H9 (cell line): ENCODE measurements around the gene NUBPL. TPM values are rescaled to one million over a fixed set of nuclear protein-coding genes. Genes with fewer than 3 reads are reported as not detected.

Experiments used
- DNase-seq: peaks from one replicate; pipeline ENCODE4 v3.0.0-alpha.2; 2017
- H2AFZ ChIP-seq: one replicate; pipeline ENCODE4 v1.6.1; 2013; ENCODE audit warnings: mild to moderate bottlenecking, low read length, control low read depth, moderate library complexity
- H2AK5ac ChIP-seq: 2 replicates; pipeline ENCODE4 v1.6.1; 2013; ENCODE audit warnings: low read length, control low read depth, mixed read lengths; ENCODE audit not compliant: insufficient read length
- H2BK120ac ChIP-seq: one replicate; pipeline ENCODE4 v1.6.1; 2013; ENCODE audit warnings: low read depth, mild to moderate bottlenecking, low read length, control low read depth, inconsistent platforms; ENCODE audit not compliant: poor library complexity, severe bottlenecking
- H2BK12ac ChIP-seq: 2 replicates; pipeline ENCODE4 v1.6.1; 2013; ENCODE audit warnings: low read length, control low read depth, mixed read lengths, low read depth; ENCODE audit not compliant: insufficient read length
- H2BK15ac ChIP-seq: 2 replicates; pipeline ENCODE4 v1.6.1; 2013; ENCODE audit warnings: low read depth, low read length, control low read depth
- H2BK20ac ChIP-seq: one replicate; pipeline ENCODE4 v1.6.1; 2013; ENCODE audit warnings: low read depth, mild to moderate bottlenecking, low read length, control low read depth, inconsistent platforms; ENCODE audit not compliant: poor library complexity, severe bottlenecking
- H2BK5ac ChIP-seq: 2 replicates; pipeline ENCODE4 v1.6.1; 2013; ENCODE audit warnings: low read length, control low read depth, mixed read lengths; ENCODE audit not compliant: insufficient read length
- H3K14ac ChIP-seq: 2 replicates; pipeline ENCODE4 v1.6.1; 2013; ENCODE audit warnings: low read length, control low read depth; ENCODE audit not compliant: insufficient read depth
- H3K18ac ChIP-seq: 2 replicates; pipeline ENCODE4 v1.6.1; 2013; ENCODE audit warnings: low read depth, mild to moderate bottlenecking, mixed read lengths, low read length, control low read depth; ENCODE audit not compliant: insufficient read length
- H3K23ac ChIP-seq: 2 replicates; pipeline ENCODE4 v1.6.1; 2013; ENCODE audit warnings: low read length, control low read depth, mixed read lengths, low read depth; ENCODE audit not compliant: insufficient read length
- H3K23me2 ChIP-seq: 2 replicates; pipeline ENCODE4 v1.6.1; 2013; ENCODE audit warnings: low read depth, mild to moderate bottlenecking, mixed read lengths, low read length, control low read depth; ENCODE audit not compliant: insufficient read length, poor library complexity, severe bottlenecking
- H3K27ac ChIP-seq: 2 replicates; pipeline ENCODE4 v1.5.1; 2013; ENCODE audit warnings: low read length, control low read depth, mixed read lengths, low read depth; ENCODE audit not compliant: insufficient read length
- H3K27me3 ChIP-seq: 2 replicates; pipeline ENCODE4 v1.6.1; 2013; ENCODE audit warnings: low read length, control low read depth, inconsistent platforms; ENCODE audit not compliant: insufficient read depth
- H3K4ac ChIP-seq: 2 replicates; pipeline ENCODE4 v1.6.1; 2013; ENCODE audit warnings: low read depth, mild to moderate bottlenecking, control low read depth, inconsistent platforms, low read length, moderate library complexity
- H3K4me1 ChIP-seq: 2 replicates; pipeline ENCODE4 v1.6.1; 2013; ENCODE audit warnings: low read length, control low read depth, inconsistent platforms; ENCODE audit not compliant: insufficient read depth
- H3K4me2 ChIP-seq: 2 replicates; pipeline ENCODE4 v1.6.1; 2013; ENCODE audit warnings: low read length, control low read depth, mixed read lengths; ENCODE audit not compliant: insufficient read length, insufficient read depth
- H3K56ac ChIP-seq: 2 replicates; pipeline ENCODE4 v1.6.1; 2013; ENCODE audit warnings: low read depth, mild to moderate bottlenecking, mixed read lengths, low read length, control low read depth; ENCODE audit not compliant: insufficient read length
- H3K79me1 ChIP-seq: 2 replicates; pipeline ENCODE4 v1.6.1; 2013; ENCODE audit warnings: low read depth, mild to moderate bottlenecking, moderate library complexity, low read length, control low read depth, inconsistent platforms; ENCODE audit not compliant: insufficient read depth, poor library complexity, severe bottlenecking
- H3K79me2 ChIP-seq: 2 replicates; pipeline ENCODE4 v1.6.1; 2013; ENCODE audit warnings: low read length, control low read depth, inconsistent platforms; ENCODE audit not compliant: insufficient read depth
- H3K9ac ChIP-seq: 2 replicates; pipeline ENCODE4 v1.6.1; 2013; ENCODE audit warnings: low read length, control low read depth, mixed read lengths; ENCODE audit not compliant: insufficient read length; ENCODE audit errors: extremely low read depth
- H3K9me3 ChIP-seq: one replicate; pipeline ENCODE4 v1.6.1; 2013; ENCODE audit warnings: low read depth, low read length, inconsistent platforms; ENCODE audit not compliant: control insufficient read depth
- H3T11ph ChIP-seq: one replicate; pipeline ENCODE4 v1.6.1; 2013; ENCODE audit warnings: mild to moderate bottlenecking, low read length, control low read depth, inconsistent platforms
- H4K20me1 ChIP-seq: one replicate; pipeline ENCODE4 v1.6.1; 2013; ENCODE audit not compliant: control insufficient read depth, insufficient read length, insufficient read depth
- H4K5ac ChIP-seq: 2 replicates; pipeline ENCODE4 v1.6.1; 2013; ENCODE audit warnings: low read depth, mild to moderate bottlenecking, mixed read lengths, low read length, control low read depth; ENCODE audit not compliant: insufficient read length
- H4K8ac ChIP-seq: replicated peaks from 2 replicates; pipeline ENCODE4 v1.6.1; 2013; ENCODE audit warnings: low read length, control low read depth, mixed read lengths, low read depth; ENCODE audit not compliant: insufficient read length
- H4K91ac ChIP-seq: 2 replicates; pipeline ENCODE4 v1.6.1; 2013; ENCODE audit warnings: low read depth, mild to moderate bottlenecking, moderate library complexity, mixed read lengths, low read length, control low read depth; ENCODE audit not compliant: insufficient read length
- H3K27ac Mint-ChIP-seq, 3 experiments: 2 replicates in 2 of 3; 3 replicates in 1 of 3; pipeline ENCODE4 v1.8.0; 2020 to 2021; ENCODE audit warnings: mixed read lengths in 3 of 3, mild to moderate bottlenecking in 1 of 3, moderate library complexity in 1 of 3
- H3K27me3 Mint-ChIP-seq: 2 replicates; pipeline ENCODE4 v1.8.0; 2021; ENCODE audit warnings: low read depth, mild to moderate bottlenecking, moderate library complexity, mixed read lengths
- H3K36me3 Mint-ChIP-seq, 3 experiments: 2 replicates in 2 of 3; 3 replicates in 1 of 3; pipeline ENCODE4 v1.8.0; 2020 to 2021; ENCODE audit warnings: low read depth in 3 of 3, mixed read lengths in 3 of 3; ENCODE audit not compliant: insufficient read depth in 1 of 3
- H3K4me1 Mint-ChIP-seq, 2 experiments: 2 replicates each; pipeline ENCODE4 v1.8.0; 2020; ENCODE audit warnings: mixed read lengths in 2 of 2
- H3K4me3 Mint-ChIP-seq, 2 experiments: 2 replicates in 1 of 2; 3 replicates in 1 of 2; pipeline ENCODE4 v1.8.0; 2020 to 2021; ENCODE audit warnings: mild to moderate bottlenecking in 2 of 2, mixed read lengths in 2 of 2, moderate library complexity in 1 of 2
- H3K9me3 Mint-ChIP-seq, 2 experiments: 2 replicates in 1 of 2; 3 replicates in 1 of 2; pipeline ENCODE4 v1.8.0; 2020; ENCODE audit warnings: mild to moderate bottlenecking in 2 of 2, mixed read lengths in 2 of 2, moderate library complexity in 1 of 2
- WGBS: extraction: QIAGEN DNeasy Blood & Tissue Kit; methylation state at CpG from one replicate; pipeline ENCODE4 v1.1.7; 2013; ENCODE audit warnings: missing lambda C conversion rate, low lambda C conversion rate, mixed read lengths; ENCODE audit not compliant: insufficient read length; ENCODE audit errors: extremely low coverage; 5-methylcytosine and 5-hydroxymethylcytosine counted together
- total RNA-seq: library from RNA; stranded (reverse); gene quantifications from 2 replicates; pipeline ENCODE4 v1.2.1, GENCODE V29; 2021
- TF ChIP-seq, protein P1 (sequence below): fragments of 200-600 bp; sonication (generic); conservative IDR thresholded peaks from 3 replicates; pipeline ENCODE4 v1.8.0; 2021; ENCODE audit warnings: antibody characterized with exemption, mild to moderate bottlenecking

The NUBPL gene
- total RNA-seq, 1 experiment from 2014 or later, result 14.8 TPM

GRCh38 chr14:31556191-31556590 lies 5.0 kb upstream of the NUBPL start:
- Histone ChIP-seq H3K4me2 (no peak overlapping the region), H2BK5ac (no peak overlapping the region), H3K23me2 (no peaks in the 10 kb centered on the region), H2BK120ac (no peak overlapping the region), H3K23ac (no peak overlapping the region), H4K20me1 (no peaks in the 10 kb centered on the region), H3K79me1 (no peaks in the 10 kb centered on the region), H3K4ac (no peak overlapping the region), H3K27ac (no peak overlapping the region), H2BK20ac (no peak overlapping the region), H3K18ac (no peak overlapping the region), H3K56ac (no peak overlapping the region), H2BK15ac (no peak overlapping the region), H3T11ph (no peak overlapping the region), H4K91ac (no peak overlapping the region), H2AFZ (no peak overlapping the region), H4K8ac (no peak overlapping the region), H4K5ac (no peak overlapping the region), H3K9ac (no peak overlapping the region), H3K9me3 (no peaks in the 10 kb centered on the region), H3K27me3 (no peaks in the 10 kb centered on the region), H3K4me1 (no peaks in the 10 kb centered on the region), H3K14ac (no peak overlapping the region), H2BK12ac (no peak overlapping the region), H2AK5ac (no peak overlapping the region), H3K79me2 (no peaks in the 10 kb centered on the region)
- no peak for DNase-seq
- Mint-ChIP-seq H3K4me3 (no peak overlapping the region), H3K27ac (no peak overlapping the region), H3K9me3 (peaks cover 6 to 7% of the 10 kb centered on the region in 2 experiments; a peak in 4 of 5 replicates), H3K27me3 (peaks cover 6% of the 10 kb centered on the region), H3K36me3 (peaks cover 0 to 2% (median 0%) of the 10 kb centered on the region in 3 experiments; a peak in 2 of 7 replicates), H3K4me1 (peaks cover 0 to 3% of the 10 kb centered on the region in 2 experiments; a peak in 2 of 4 replicates)
- no CpG with 5 or more reads among the region's 2 CpGs for WGBS
- TF ChIP-seq, protein P1, sequence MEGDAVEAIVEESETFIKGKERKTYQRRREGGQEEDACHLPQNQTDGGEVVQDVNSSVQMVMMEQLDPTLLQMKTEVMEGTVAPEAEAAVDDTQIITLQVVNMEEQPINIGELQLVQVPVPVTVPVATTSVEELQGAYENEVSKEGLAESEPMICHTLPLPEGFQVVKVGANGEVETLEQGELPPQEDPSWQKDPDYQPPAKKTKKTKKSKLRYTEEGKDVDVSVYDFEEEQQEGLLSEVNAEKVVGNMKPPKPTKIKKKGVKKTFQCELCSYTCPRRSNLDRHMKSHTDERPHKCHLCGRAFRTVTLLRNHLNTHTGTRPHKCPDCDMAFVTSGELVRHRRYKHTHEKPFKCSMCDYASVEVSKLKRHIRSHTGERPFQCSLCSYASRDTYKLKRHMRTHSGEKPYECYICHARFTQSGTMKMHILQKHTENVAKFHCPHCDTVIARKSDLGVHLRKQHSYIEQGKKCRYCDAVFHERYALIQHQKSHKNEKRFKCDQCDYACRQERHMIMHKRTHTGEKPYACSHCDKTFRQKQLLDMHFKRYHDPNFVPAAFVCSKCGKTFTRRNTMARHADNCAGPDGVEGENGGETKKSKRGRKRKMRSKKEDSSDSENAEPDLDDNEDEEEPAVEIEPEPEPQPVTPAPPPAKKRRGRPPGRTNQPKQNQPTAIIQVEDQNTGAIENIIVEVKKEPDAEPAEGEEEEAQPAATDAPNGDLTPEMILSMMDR, result no peak
